Measurements from ENCODE around the gene RIF1.
A peak's percentile ranks its signal among the peaks of the same experiment; 100 is the strongest.
"Not testable (repeated sequence)": the region's sequence is repeated elsewhere in the genome, so short reads cannot be mapped to it uniquely, and the experiment has no call there.

The RIF1 gene

GRCh38 chr2:151409601-151410484, at the start of gene RIF1:
RIF1 (plus strand) TSS chr2:151409902; CDS start chr2:151410424, 522 bp downstream.
- peak; percentile 78 to 96 (median 94) for DNase-seq

GRCh38 chr2:151361674-151362370, 47.9 kb upstream of the RIF1 start:
- no peak for DNase-seq

- DNase-seq = no peak
These were observed 46.0 kb upstream of the RIF1 start for GRCh38 chr2:151363709-151364108.

- DNase-seq = no peak
These were observed 42.1 kb upstream of the RIF1 start for GRCh38 chr2:151367571-151367970.

- DNase-seq = no peak
These were observed 35.3 kb upstream of the RIF1 start for GRCh38 chr2:151374436-151374835.

- DNase-seq = no peak
These were observed 30.5 kb upstream of the RIF1 start for GRCh38 chr2:151379169-151379568.

GRCh38 chr2:151380580-151381235, 29.0 kb upstream of the RIF1 start:
- no peak for DNase-seq

- DNase-seq = no peak
These were observed 28.4 kb upstream of the RIF1 start for GRCh38 chr2:151381266-151381665.

- DNase-seq = no peak
These were observed 21.7 kb upstream of the RIF1 start for GRCh38 chr2:151388011-151388410.

- DNase-seq = no peak
These were observed 18.3 kb upstream of the RIF1 start for GRCh38 chr2:151391436-151391835.

GRCh38 chr2:151394509-151394908, 15.2 kb upstream of the RIF1 start:
- no peak for DNase-seq

GRCh38 chr2:151395509-151396374, 14.0 kb upstream of the RIF1 start:
- no peak for DNase-seq

- no peak for DNase-seq
These were observed 9.7 kb upstream of the RIF1 start for GRCh38 chr2:151399981-151400380.

GRCh38 chr2:151401149-151401548, 8.6 kb upstream of the RIF1 start:
- DNase-seq = no peak

GRCh38 chr2:151403914-151404313, 5.8 kb upstream of the RIF1 start:
- no peak for DNase-seq

GRCh38 chr2:151405376-151405775, 4.3 kb upstream of the RIF1 start:
- DNase-seq = no peak

GRCh38 chr2:151407281-151407680, 2.4 kb upstream of the RIF1 start:
- DNase-seq = no peak

GRCh38 chr2:151408788-151409600, 708 bp upstream of the RIF1 start:
- DNase-seq = no peak

- peak in 2 of 3 experiments; percentile 5 to 85 for DNase-seq
These were observed 758 bp downstream of the RIF1 start for GRCh38 chr2:151410485-151410834.

GRCh38 chr2:151417650-151418049, 7.9 kb downstream of the RIF1 start:
- DNase-seq = no peak

- DNase-seq = not testable (repeated sequence)
These were observed 12.0 kb downstream of the RIF1 start for GRCh38 chr2:151421681-151422080.

Measured in NCI-H1417 (cell line).